ENCODE results near the gene PATL1. TPM values are rescaled to one million over a fixed set of nuclear protein-coding genes. Genes with fewer than 3 reads are reported as not detected.

Gene PATL1
- total RNA-seq, 4 donors from 2014 or later, result 3.5 to 43.0 (median 17.3) TPM

DNA sequence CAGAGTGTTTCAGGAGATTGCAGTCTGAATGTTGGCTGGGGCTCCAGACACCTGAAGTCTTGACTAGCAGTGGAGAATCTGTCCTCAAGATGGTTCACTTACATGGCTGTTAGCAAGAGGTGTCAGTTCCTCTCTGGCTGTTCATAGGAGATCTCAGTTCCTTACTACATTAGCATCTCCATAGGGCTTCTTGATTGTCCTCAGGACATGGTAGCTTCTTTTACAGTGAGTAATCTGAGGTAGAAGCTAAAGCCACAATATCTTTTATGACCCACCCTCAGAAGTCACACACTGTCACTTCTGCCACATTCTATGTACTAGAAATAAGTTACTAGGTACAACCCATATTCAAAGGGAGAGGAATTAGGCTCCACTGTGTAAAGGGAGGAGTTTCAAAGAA, 10.5 kb upstream of the PATL1 start:
- H3K9me3 ChIP-seq, result no peaks in the 10 kb centered on the region
- intact Hi-C loops (cut with DNase I; ENCODE audit: low total_unique reads), result loop anchor here (10.0 kb wide), 1 partner anchor 145 kb away; no protein-coding TSS in a partner anchor
- DNase-seq, result no peak
- no peak overlapping the region for H3K4me3 ChIP-seq
- TF ChIP-seq, protein P1, sequence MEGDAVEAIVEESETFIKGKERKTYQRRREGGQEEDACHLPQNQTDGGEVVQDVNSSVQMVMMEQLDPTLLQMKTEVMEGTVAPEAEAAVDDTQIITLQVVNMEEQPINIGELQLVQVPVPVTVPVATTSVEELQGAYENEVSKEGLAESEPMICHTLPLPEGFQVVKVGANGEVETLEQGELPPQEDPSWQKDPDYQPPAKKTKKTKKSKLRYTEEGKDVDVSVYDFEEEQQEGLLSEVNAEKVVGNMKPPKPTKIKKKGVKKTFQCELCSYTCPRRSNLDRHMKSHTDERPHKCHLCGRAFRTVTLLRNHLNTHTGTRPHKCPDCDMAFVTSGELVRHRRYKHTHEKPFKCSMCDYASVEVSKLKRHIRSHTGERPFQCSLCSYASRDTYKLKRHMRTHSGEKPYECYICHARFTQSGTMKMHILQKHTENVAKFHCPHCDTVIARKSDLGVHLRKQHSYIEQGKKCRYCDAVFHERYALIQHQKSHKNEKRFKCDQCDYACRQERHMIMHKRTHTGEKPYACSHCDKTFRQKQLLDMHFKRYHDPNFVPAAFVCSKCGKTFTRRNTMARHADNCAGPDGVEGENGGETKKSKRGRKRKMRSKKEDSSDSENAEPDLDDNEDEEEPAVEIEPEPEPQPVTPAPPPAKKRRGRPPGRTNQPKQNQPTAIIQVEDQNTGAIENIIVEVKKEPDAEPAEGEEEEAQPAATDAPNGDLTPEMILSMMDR (IDR thresholded peaks at IDR 0.05), result no peak
- no peak for TF ChIP-seq POLR2A (IDR thresholded peaks at IDR 0.05)
- no peaks in the 10 kb centered on the region for H3K4me1 ChIP-seq
- no peaks in the 10 kb centered on the region for H3K27me3 ChIP-seq
- H3K27ac ChIP-seq, result no peak overlapping the region
- H3K36me3 ChIP-seq, result no peaks in the 10 kb centered on the region

DNA sequence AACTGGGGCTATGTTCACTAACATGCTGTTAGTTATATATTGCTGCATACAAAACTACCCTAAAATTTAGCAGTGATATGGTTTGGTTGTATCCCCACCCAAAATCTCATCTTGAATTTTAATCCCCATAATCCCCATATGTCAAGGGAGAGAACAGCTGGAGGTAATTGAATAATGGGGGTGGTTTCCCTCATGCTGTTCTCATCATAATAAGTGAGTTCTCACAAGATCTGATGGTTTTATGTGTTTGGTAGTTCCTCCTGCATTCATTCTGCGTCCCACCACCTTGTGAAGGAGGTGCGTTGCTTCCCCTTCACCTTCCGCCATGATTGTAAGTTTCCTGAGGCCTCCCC, 10.0 kb upstream of the PATL1 start:
- no peak overlapping the region for H3K27ac ChIP-seq
- no peaks in the 10 kb centered on the region for H3K36me3 ChIP-seq
- H3K4me3 ChIP-seq, result no peak overlapping the region
- TF ChIP-seq, protein P1 (IDR thresholded peaks at IDR 0.05), result no peak
- no peak for TF ChIP-seq POLR2A (IDR thresholded peaks at IDR 0.05)
- intact Hi-C loops (cut with DNase I; ENCODE audit: low total_unique reads), result loop anchor here (10.0 kb wide), 1 partner anchor 144 kb away; no protein-coding TSS in a partner anchor
- DNase-seq, result no peak
- no peaks in the 10 kb centered on the region for H3K4me1 ChIP-seq
- no peaks in the 10 kb centered on the region for H3K27me3 ChIP-seq
- H3K9me3 ChIP-seq, result no peaks in the 10 kb centered on the region

DNA sequence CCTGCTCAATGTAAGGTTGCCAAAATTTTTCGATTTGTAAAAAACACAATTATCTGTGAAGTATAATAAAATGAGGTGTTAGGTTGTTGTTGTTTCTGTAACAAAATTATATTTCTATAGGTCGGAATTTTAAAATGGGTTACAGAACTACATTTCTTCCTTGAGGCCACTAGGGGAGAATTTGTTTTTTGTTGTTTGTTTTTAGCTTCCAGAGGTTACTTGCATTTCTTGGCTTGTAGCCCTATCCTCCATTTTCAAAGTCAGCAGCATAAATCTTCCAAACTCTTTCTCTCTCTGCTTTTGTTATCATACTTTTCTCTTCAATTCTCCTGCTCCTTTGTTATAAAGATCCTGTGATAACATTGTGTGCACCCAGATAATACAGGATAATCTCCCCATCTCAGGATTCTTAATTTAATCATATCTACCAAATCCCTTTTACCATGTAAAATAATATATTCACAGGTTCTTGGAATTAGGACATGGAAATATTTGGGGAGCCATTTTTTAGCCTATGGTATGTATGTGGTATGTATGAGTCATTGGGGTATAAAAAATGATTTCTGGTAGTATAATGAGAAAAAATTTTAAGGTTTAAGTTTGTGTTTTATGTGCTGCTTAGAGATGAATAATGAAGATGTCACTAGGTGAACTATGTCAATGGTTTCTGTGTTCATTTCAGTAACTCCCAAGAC, 9.4 kb upstream of the PATL1 start:
- intact Hi-C loops (cut with DNase I; ENCODE audit: low total_unique reads), result loop anchor here (10.0 kb wide), 1 partner anchor 143 kb away; no protein-coding TSS in a partner anchor
- no peak for DNase-seq
- no peaks in the 10 kb centered on the region for H3K9me3 ChIP-seq
- H3K4me3 ChIP-seq, result no peak overlapping the region
- H3K4me1 ChIP-seq, result no peaks in the 10 kb centered on the region
- H3K27ac ChIP-seq, result no peak overlapping the region
- no peaks in the 10 kb centered on the region for H3K36me3 ChIP-seq
- TF ChIP-seq POLR2A (IDR thresholded peaks at IDR 0.05), result no peak
- TF ChIP-seq, protein P1 (IDR thresholded peaks at IDR 0.05), result no peak
- no peaks in the 10 kb centered on the region for H3K27me3 ChIP-seq

- DNase-seq, result no peak
- Histone ChIP-seq H3K27ac (no peak overlapping the region), H3K4me1 (no peaks in the 10 kb centered on the region), H3K9me3 (no peaks in the 10 kb centered on the region), H3K27me3 (no peaks in the 10 kb centered on the region), H3K36me3 (no peaks in the 10 kb centered on the region), H3K4me3 (no peak overlapping the region)
- intact Hi-C loops (cut with DNase I; ENCODE audit: low total_unique reads), result loop anchor here (10.0 kb wide), 1 partner anchor 141 kb away; no protein-coding TSS in a partner anchor
- TF ChIP-seq POLR2A (IDR thresholded peaks at IDR 0.05), result no peak
- TF ChIP-seq, protein P1 (IDR thresholded peaks at IDR 0.05), result no peak
These were observed 7.4 kb upstream of the PATL1 start for GRCh38 chr11:59676205-59676604.

DNA sequence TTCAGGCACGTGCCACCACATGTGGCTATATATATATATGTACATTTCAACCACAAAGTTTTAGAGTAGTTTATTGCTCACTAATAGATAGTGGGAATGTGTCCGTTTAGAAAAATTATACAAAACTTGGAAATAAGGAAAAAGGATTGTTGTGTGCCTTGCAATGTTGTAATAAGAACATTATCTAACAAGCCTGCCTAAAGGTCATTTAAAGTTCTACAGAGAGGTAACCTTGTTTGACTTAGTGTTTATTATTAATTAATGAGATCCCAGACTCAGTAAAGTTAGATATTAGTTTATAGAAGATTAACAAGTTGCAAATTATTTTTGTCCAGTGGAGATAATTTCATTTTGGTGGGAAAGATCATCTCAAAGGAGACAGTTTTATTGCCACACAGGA, 5.5 kb upstream of the PATL1 start:
- DNase-seq, result no peak
- H3K9me3 ChIP-seq, result no peaks in the 10 kb centered on the region
- no peak for TF ChIP-seq POLR2A (IDR thresholded peaks at IDR 0.05)
- TF ChIP-seq, protein P1 (IDR thresholded peaks at IDR 0.05), result no peak
- no peaks in the 10 kb centered on the region for H3K36me3 ChIP-seq
- H3K27ac ChIP-seq, result no peak overlapping the region
- no peak overlapping the region for H3K4me3 ChIP-seq
- no peaks in the 10 kb centered on the region for H3K4me1 ChIP-seq
- no peaks in the 10 kb centered on the region for H3K27me3 ChIP-seq
- intact Hi-C loops (cut with DNase I; ENCODE audit: low total_unique reads), result loop anchor here (10.0 kb wide), 1 partner anchor 139 kb away; no protein-coding TSS in a partner anchor

All from uterus (tissue), 4 donors.